ENCODE measurements around the gene NOS1AP.

DNA sequence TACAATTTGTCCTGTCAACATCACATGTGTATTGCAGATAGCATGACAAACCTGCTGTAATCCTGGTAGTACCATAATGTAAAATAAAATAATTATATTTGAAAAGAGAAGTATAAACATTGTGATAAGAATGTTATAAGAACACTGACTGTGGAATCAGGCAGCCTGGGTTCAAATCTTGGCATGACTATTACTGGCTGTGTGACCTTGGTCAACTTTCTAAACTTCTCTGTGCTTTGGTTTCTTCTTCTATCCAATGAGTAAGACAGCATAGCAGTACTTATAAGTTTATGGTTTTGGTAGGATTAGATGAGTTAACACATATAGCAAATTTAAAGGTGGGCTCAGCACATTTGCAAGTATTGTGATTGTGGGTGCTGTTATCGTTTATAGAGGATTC, 147.1 kb downstream of the NOS1AP start:
- TF ChIP-seq, protein P1, sequence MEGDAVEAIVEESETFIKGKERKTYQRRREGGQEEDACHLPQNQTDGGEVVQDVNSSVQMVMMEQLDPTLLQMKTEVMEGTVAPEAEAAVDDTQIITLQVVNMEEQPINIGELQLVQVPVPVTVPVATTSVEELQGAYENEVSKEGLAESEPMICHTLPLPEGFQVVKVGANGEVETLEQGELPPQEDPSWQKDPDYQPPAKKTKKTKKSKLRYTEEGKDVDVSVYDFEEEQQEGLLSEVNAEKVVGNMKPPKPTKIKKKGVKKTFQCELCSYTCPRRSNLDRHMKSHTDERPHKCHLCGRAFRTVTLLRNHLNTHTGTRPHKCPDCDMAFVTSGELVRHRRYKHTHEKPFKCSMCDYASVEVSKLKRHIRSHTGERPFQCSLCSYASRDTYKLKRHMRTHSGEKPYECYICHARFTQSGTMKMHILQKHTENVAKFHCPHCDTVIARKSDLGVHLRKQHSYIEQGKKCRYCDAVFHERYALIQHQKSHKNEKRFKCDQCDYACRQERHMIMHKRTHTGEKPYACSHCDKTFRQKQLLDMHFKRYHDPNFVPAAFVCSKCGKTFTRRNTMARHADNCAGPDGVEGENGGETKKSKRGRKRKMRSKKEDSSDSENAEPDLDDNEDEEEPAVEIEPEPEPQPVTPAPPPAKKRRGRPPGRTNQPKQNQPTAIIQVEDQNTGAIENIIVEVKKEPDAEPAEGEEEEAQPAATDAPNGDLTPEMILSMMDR (IDR thresholded peaks at IDR 0.05) = no peak
- no peak for TF ChIP-seq POLR2AphosphoS5 (IDR thresholded peaks at IDR 0.05)
- TF ChIP-seq POLR2A (IDR thresholded peaks at IDR 0.05; ENCODE audit: low read depth) = no peak

All from esophagus muscularis mucosa (tissue), 3 donors.